Stimulated activated CD4-positive, alpha-beta T cell treated with anti-CD3 and anti-CD28 coated beads, TNF-alpha, amount 100 ng/mL, for 24 hours (primary cell): ENCODE measurements around the gene CARNS1.

ENCODE experiments used
- DNase-seq, 3 experiments: peaks; one replicate each; pipeline ENCODE4 v3.0.0-alpha.2; 2020; ENCODE audit warnings: low read depth in 3 of 3

CARNS1 gene

GRCh38 chr11:67428052-67429001 is 12.8 kb downstream of the CARNS1 start, which contains the start of gene RPS6KB2:
Gene RPS6KB2, plus strand, starts transcription at chr11:67428494. Its CDS starts 52 bp downstream, at chr11:67428546.
- peak; percentile 99 to 100 (median 99) for DNase-seq

- DNase-seq, result no peak
Measured at GRCh38 chr11:67429038-67429668, 13.7 kb downstream of the CARNS1 start.

GRCh38 chr11:67429722-67430121 is 14.2 kb downstream of the CARNS1 start:
- DNase-seq, result no peak

DNA sequence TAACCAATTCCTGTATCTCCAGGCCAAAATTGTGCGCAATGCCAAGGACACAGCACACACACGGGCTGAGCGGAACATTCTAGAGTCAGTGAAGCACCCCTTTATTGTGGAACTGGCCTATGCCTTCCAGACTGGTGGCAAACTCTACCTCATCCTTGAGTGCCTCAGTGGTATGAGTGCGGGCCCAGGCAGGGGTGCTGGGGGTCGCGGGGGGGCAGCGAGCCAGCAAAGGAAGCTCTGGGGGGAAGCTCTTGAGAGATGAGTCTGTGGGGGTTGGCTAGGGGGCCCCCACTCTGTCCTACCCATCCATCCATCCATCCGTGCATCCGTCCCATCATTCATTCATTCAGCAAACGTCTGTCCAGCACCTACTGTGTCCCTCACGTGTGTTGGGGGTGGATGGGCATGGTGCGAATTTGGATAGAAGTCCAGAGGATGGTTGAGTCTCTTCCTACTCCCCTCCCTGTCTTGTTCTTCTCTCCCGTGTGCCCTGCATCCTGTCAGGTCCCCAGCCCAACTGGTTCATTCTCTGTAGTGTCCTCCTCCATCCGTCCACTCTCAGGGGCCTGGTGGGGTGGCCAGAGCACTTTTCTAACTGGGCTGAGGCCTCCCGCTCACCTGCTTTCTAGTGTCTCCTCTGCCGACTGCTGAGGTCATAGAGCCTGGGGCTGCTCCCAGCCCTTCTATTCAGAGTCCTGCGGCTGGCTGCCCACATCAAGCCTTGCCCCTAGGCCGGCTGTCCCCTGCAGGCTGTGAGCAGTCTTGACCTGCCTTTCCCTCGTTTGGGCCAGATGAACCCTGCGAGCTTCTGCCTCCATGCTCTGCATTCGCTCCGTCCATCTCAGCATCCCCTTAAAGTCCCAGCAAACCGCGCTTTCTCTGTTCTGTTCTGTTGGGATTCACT is 16.1 kb downstream of the CARNS1 start:
- no peak for DNase-seq

GRCh38 chr11:67432655-67433349 is 17.3 kb downstream of the CARNS1 start:
- DNase-seq, result no peak

DNA sequence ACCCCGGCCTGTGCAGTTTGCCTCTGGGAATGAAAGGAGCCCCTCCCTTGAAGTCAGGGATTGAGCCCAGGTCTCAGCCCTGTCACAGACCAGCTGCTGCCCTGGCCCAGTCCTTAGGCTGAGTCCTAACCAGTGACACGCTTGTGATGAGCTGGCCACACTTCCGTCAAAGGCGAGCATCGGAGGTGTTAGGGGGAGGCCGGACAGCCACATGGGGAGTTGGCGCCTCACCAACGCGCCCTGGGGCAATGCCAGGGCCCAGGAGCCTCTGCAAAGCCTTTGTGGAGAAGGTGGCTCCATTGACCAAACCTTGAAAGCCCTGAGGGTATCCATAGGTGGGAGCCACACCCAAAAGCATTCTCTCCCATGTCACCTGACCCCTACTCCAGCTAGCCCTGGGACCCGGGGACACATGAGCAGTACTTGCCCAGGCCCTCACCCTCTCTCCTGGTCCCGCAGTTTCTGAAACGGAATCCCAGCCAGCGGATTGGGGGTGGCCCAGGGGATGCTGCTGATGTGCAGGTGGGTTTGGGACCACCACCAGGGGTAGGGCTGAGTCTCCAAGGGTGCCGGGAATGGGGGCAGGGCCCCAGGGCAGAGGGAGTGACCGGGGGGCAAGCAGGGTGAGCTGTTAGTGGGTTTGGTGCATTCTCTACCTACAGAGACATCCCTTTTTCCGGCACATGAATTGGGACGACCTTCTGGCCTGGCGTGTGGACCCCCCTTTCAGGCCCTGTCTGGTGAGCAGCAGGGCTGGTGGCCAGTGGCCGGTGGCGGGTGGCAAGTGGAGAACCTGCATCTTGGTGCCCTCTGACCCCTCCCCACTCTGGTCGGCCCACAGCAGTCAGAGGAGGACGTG is 18.3 kb downstream of the CARNS1 start:
- no peak for DNase-seq

- no peak for DNase-seq
Measured at GRCh38 chr11:67434395-67434881, 19.0 kb downstream of the CARNS1 start.

- DNase-seq, result no peak
Measured at GRCh38 chr11:67435031-67435726, 19.7 kb downstream of the CARNS1 start.

DNA sequence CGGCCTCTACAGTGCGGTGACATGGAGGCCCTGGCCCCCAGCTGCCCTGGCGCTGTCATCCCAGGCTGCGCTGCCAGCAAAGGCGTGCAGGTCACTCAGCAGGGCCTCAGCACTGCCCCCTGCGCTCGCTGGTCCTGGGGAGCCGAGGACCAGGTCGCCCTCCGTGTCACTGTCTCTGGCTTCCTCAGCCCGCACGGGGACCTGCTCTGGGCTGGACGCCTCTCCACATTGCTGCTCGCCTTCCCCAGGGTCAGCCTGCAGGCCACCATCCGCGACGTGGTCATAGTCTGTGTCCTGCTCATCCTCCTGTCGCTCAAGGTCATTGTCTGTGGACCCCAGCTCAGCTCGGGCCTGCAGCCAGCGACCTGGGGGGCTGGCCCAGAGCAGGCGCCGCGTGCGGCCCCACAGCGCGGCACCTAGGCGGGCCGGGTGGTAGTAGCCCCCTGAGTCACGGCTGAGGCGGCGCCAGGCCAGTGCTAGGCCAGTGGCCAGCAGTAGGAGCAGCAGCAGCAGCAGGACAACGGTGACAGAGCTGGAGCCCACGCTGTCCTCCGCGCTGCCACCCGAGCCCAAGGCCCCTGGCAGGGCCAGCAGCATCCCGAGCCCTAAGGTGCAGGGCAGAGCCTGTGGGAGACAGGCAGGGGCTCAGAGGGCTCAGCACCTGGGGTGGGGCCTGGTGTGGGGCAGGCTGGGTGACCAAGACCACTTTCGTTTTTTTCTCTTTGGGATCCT is 20.4 kb downstream of the CARNS1 start:
- no peak for DNase-seq

- peak in 2 of 3 experiments; percentile 61 to 85 for DNase-seq
Measured at GRCh38 chr11:67436459-67437081, 21.1 kb downstream of the CARNS1 start.

DNA sequence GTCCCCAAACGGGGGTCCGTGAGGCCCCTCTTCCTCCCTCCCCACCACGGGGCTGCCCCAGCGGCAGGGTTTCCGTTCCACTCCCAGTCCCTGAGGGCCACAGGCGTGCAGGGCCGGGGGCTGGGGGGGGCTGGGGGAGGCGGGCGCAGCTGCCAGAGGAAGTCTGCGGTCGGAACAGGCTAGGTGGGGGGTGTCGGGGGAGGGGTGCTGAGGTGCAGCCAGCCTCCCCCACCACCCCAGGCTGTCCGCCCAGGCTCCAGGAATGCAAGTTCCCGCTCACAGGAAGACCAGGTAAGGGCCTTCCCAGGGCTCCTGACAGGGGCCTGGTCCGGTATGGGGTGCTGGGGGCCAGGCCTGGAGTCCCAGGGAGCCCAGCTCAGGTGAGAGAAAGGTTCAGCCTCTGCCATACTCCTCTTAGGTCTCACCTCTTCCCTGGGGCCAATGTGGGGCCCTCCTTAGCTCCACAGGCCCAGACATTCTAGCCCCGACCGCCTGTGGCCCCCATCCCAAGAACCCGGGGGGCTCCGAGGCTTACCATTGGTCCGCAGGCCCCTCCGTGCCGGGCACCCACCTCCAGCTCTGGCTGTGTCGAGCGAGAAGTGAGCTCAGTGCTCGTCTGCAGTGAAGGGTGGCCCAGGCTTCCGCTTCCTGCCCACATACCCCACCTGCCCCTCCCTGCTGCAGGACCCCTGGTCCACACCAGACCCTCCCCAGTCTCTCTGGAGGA is 21.8 kb downstream of the CARNS1 start, which contains the start of gene PTPRCAP:
TSS of gene PTPRCAP (minus strand) at position 601 of the 727 bp plus-strand sequence. CDS start at position 538, 63 bp downstream.
- DNase-seq, result peak in 1 of 3 experiments; percentile 84

DNA sequence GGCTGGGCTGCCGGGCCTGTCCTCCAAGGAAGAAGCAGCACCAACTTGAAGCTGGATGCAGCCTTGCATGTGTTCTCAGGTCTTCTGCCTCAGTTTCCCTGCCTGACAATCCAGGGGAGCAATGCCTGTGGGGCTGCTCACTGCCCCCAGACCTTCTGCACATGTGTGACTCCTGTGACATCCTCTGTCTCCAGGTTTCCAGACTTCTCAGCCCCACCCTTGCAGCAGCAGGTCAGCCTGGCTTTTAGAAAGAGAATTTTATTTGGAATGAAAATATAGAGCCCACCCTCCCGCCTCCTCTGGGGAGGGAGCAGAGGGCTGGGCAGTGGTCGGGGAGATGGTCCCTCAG is 22.3 kb downstream of the CARNS1 start:
- DNase-seq, result no peak

GRCh38 chr11:67438158-67438902 is 22.9 kb downstream of the CARNS1 start:
- DNase-seq, result peak in 2 of 3 experiments; percentile 65 to 87

GRCh38 chr11:67439321-67440228 is 24.1 kb downstream of the CARNS1 start:
- no peak for DNase-seq

DNA sequence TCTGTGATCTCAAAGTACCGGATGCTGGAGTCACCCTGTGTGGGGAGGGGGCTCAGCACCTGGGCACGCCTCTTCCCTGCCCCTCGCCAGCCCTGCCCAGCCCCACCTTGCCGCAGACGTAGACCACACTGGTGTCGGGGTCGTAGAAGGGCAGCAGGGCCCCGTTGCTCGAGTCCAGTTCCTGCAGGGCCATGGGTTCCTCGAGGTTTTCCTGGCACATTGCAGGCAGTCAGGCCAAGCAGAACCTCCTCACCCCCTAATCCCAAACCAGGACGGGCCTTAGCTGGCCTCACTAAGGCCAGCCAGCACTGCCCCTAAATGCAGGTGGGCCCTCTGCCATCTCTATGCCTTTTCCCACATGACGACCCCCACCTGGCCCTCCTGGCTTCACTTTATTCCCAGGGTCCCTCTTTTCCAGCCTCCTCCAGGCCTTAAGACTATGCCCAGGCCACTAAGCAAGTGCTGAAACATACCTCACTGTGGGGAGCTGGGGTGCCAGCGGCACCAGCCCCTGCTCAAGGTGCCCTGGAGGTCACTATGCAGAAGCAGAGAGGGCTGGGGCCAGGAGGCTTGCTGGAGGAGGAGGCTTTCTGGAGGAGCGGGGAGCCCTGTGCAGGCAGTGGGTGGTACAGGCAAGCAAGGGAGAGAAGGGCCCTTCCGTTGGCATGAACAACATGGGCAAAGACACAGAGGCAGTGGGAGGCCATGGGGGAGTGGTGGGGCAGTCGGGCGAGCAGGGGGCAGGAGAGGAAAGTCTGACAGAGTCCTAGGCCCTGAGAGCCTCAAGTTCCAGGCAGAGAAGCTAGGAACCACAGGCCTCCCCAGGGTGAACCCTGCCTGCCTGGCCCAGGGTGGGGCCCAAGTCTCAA is 25.0 kb downstream of the CARNS1 start:
- DNase-seq, result no peak
